K562 (cell line): Measurements from ENCODE around the gene SUPT20HL1. TPM values are rescaled to one million over a fixed set of nuclear protein-coding genes. Genes with fewer than 3 reads are reported as not detected.

ENCODE experiments used
- ATAC-seq: fragments of 200-7000 bp; cut with Tn5 transposase; 3 replicates; pipeline ENCODE4 v1.9.1; 2020; ENCODE audit warnings: moderate library complexity
- BruUV-seq: library from RNA; stranded (reverse); fragments of 400-500 nt; replicated peaks from 2 replicates; lab custom pipeline; 2021; lab: Mats Ljungman, UMichigan
- CTCF ChIA-PET: fragments of 300-600 bp; formaldehyde crosslinking; extraction: SDS; loops from one replicate; lab custom pipeline; 2021; ENCODE audit warnings: low intra/inter-chr PET ratio; lab: Yijun Ruan, JAX
- POLR2A ChIA-PET: fragments of 300-600, 350-650 bp; sonication (Branson Sonifier 250); formaldehyde crosslinking; extraction: SDS; loops from one replicate; lab custom pipeline; 2021; ENCODE audit warnings: antibody characterized with exemption, inconsistent platforms; lab: Yijun Ruan, JAX
- DNase-seq, 4 experiments: peaks; one replicate each; pipeline versions ENCODE4 v3.0.0 to v3.0.0-alpha.2; 2011 to 2018; ENCODE audit warnings: low spot score in 3 of 4, mixed read lengths in 3 of 4; ENCODE audit errors: extremely low read depth in 1 of 4
- FAIRE-seq: peaks from 2 replicates; lab custom pipeline; 2011; peaks lifted over from hg19 to GRCh38; lab: Jason Lieb, UNC
- H2AFZ ChIP-seq: 2 replicates; pipeline ENCODE4 v1.6.0; 2011; ENCODE audit warnings: low read depth, low read length, control low read depth, inconsistent platforms
- H3K27ac ChIP-seq: fragments of 200-600 bp; 3 replicates; pipeline ENCODE4 v1.8.0; 2011; ENCODE audit warnings: low read depth, mild to moderate bottlenecking, control low read depth, inconsistent platforms, low read length, moderate library complexity, mixed read lengths; ENCODE audit errors: extremely low read depth
- H3K27me3 ChIP-seq, 2 experiments: fragments of 300-600 bp in 1 of 2; 2 replicates in 1 of 2; 3 replicates in 1 of 2; pipeline versions ENCODE4 v1.6.0 to v1.8.0; 2011; ENCODE audit warnings: inconsistent platforms in 2 of 2, low read length in 2 of 2, mild to moderate bottlenecking in 1 of 2, mixed read lengths in 1 of 2, moderate library complexity in 1 of 2; ENCODE audit not compliant: control insufficient read depth in 2 of 2, insufficient read depth in 2 of 2
- H3K36me3 ChIP-seq: fragments of 300-600 bp; 3 replicates; pipeline ENCODE4 v1.8.0; 2011; ENCODE audit warnings: mild to moderate bottlenecking, low read length, inconsistent platforms; ENCODE audit not compliant: control insufficient read depth, insufficient read depth
- H3K4me1 ChIP-seq, 2 experiments: fragments of 200-600 bp in 1 of 2; replicated peaks in 1 of 2; 2 replicates in 1 of 2; 3 replicates in 1 of 2; pipeline versions ENCODE4 v1.5.1 to v1.8.0; 2011; ENCODE audit warnings: inconsistent platforms in 2 of 2, low read length in 2 of 2, mild to moderate bottlenecking in 1 of 2, mixed read lengths in 1 of 2, moderate library complexity in 1 of 2; ENCODE audit not compliant: control insufficient read depth in 2 of 2, insufficient read depth in 2 of 2
- H3K4me2 ChIP-seq: 2 replicates; pipeline ENCODE4 v1.6.1; 2011; ENCODE audit warnings: low read length, control low read depth, inconsistent platforms, mixed read lengths; ENCODE audit not compliant: insufficient read depth
- H3K4me3 ChIP-seq: fragments of 200-600 bp; sonication (generic), shearing (Covaris generic); 2 replicates; pipeline ENCODE4 v1.5.1; 2016; ENCODE audit warnings: control low read depth, inconsistent platforms
- H3K79me2 ChIP-seq: fragments of 200-600 bp; 3 replicates; pipeline ENCODE4 v1.8.0; 2011; ENCODE audit warnings: low read length, inconsistent platforms; ENCODE audit not compliant: control insufficient read depth, insufficient read depth
- H3K9ac ChIP-seq, 2 experiments: 2 replicates each; pipeline versions ENCODE4 v1.6.0 to v1.6.1; 2011; ENCODE audit warnings: low read depth in 2 of 2, low read length in 2 of 2, control low read depth in 1 of 2, inconsistent platforms in 1 of 2, mild to moderate bottlenecking in 1 of 2, mixed read lengths in 1 of 2; ENCODE audit not compliant: insufficient read depth in 1 of 2
- H3K9me1 ChIP-seq: one replicate; pipeline ENCODE4 v1.6.0; 2011; ENCODE audit warnings: inconsistent platforms, mild to moderate bottlenecking, low read length, moderate library complexity; ENCODE audit not compliant: control insufficient read depth, insufficient read depth
- H3K9me3 ChIP-seq: replicated peaks from 2 replicates; pipeline ENCODE4 v1.5.1; 2011; ENCODE audit warnings: low read depth, low read length, inconsistent platforms; ENCODE audit not compliant: control insufficient read depth, insufficient read depth
- H4K20me1 ChIP-seq: replicated peaks from 2 replicates; pipeline ENCODE4 v1.6.1; 2011; ENCODE audit warnings: low read length, inconsistent platforms, mixed read lengths; ENCODE audit not compliant: control insufficient read depth, insufficient read depth
- ARID1B ChIP-seq: fragments of 450-650 bp; IDR thresholded peaks from 2 replicates; pipeline ENCODE4 v1.6.1; 2016; ENCODE audit warnings: antibody characterized with exemption, mild to moderate bottlenecking, inconsistent platforms
- BHLHE40 ChIP-seq: IDR thresholded peaks from 2 replicates; pipeline ENCODE4 v1.6.1; 2011; ENCODE audit warnings: low read length, improper control_type of control experiment
- DIDO1 ChIP-seq: fragments of 450-650 bp; IDR thresholded peaks from 2 replicates; pipeline ENCODE4 v1.6.1; 2016; ENCODE audit warnings: low read depth, missing biosample characterization, missing genetic modification characterization
- E2F6 ChIP-seq, 2 experiments: IDR thresholded peaks; 2 replicates each; pipeline ENCODE4 v1.6.1; 2011; ENCODE audit warnings: borderline replicate concordance in 1 of 2, control low read depth in 1 of 2, low read depth in 1 of 2, low read length in 1 of 2, mild to moderate bottlenecking in 1 of 2, mixed read lengths in 1 of 2, moderate library complexity in 1 of 2; ENCODE audit not compliant: insufficient read depth in 1 of 2, insufficient read length in 1 of 2, poor library complexity in 1 of 2, severe bottlenecking in 1 of 2; ENCODE audit errors: extremely low read depth in 1 of 2
- HDAC2 ChIP-seq: fragments of 450-650 bp; IDR thresholded peaks from 2 replicates; pipeline ENCODE4 v1.6.1; 2016; ENCODE audit warnings: mild to moderate bottlenecking
- HLTF ChIP-seq: fragments of 450-650 bp; IDR thresholded peaks from 2 replicates; pipeline ENCODE4 v1.6.1; 2016
- KAT7 ChIP-seq: sonication (generic); formaldehyde crosslinking; IDR thresholded peaks from 2 replicates; pipeline ENCODE4 v1.8.0; 2022; ENCODE audit warnings: missing genetic modification reagents, mild to moderate bottlenecking, borderline replicate concordance
- MEF2A ChIP-seq: IDR thresholded peaks from 2 replicates; pipeline ENCODE4 v1.6.1; 2011; ENCODE audit warnings: low read depth, mild to moderate bottlenecking, low read length, moderate library complexity; ENCODE audit not compliant: control insufficient read depth
- MTF1 ChIP-seq: fragments of 250-450 bp; sonication (Bioruptor Pico); IDR thresholded peaks from 2 replicates; pipeline ENCODE4 v1.9.0; 2021; ENCODE audit warnings: moderate library complexity, mild to moderate bottlenecking, inconsistent platforms, borderline replicate concordance
- NFIX ChIP-seq: fragments of 250-450 bp; sonication (Bioruptor Pico); IDR thresholded peaks from 2 replicates; pipeline ENCODE4 v1.4.0; 2020; ENCODE audit warnings: low read depth, mild to moderate bottlenecking, moderate library complexity
- RAD51 ChIP-seq: fragments of 450-650 bp; IDR thresholded peaks from 2 replicates; pipeline ENCODE4 v1.7.1; 2016; ENCODE audit warnings: low read depth, mild to moderate bottlenecking, borderline replicate concordance
- TAF1 ChIP-seq: IDR thresholded peaks from 2 replicates; pipeline ENCODE4 v1.6.1; 2011; ENCODE audit warnings: mild to moderate bottlenecking, low read length, moderate library complexity; ENCODE audit not compliant: insufficient read depth, control insufficient read depth, severe bottlenecking; ENCODE audit errors: extremely low read depth
- USF1 ChIP-seq: sonication (generic); formaldehyde crosslinking; IDR thresholded peaks from 2 replicates; pipeline ENCODE4 v1.9.0; 2022; ENCODE audit warnings: mild to moderate bottlenecking, missing genetic modification reagents
- ZBTB8A ChIP-seq: fragments of 450-650 bp; IDR thresholded peaks from 2 replicates; pipeline ENCODE4 v1.6.1; 2018; ENCODE audit warnings: mild to moderate bottlenecking, moderate library complexity; ENCODE audit not compliant: partially characterized antibody
- ZMIZ1 ChIP-seq, 2 experiments: fragments of 150-350 bp in 1 of 2; IDR thresholded peaks; 2 replicates each; pipeline ENCODE4 v1.6.1; 2012 to 2016; ENCODE audit warnings: low read depth in 2 of 2, low read length in 2 of 2, mild to moderate bottlenecking in 1 of 2, moderate library complexity in 1 of 2
- ZNF217 ChIP-seq: sonication (generic); formaldehyde crosslinking; IDR thresholded peaks from 2 replicates; pipeline ENCODE4 v1.8.0; 2022; ENCODE audit warnings: mild to moderate bottlenecking, missing genetic modification reagents
- ZNF583 ChIP-seq: fragments of 250-450 bp; sonication (Bioruptor Pico); IDR thresholded peaks from 2 replicates; pipeline ENCODE4 v1.4.0; 2020
- ZNF586 ChIP-seq: fragments of 450-650 bp; formaldehyde crosslinking; conservative IDR thresholded peaks from 2 replicates; pipeline ENCODE4 v1.4.0; 2020; ENCODE audit warnings: mild to moderate bottlenecking, moderate library complexity
- WGBS: fragments of 100-300 bp; shearing (Covaris generic); methylation state at CpG from one replicate; pipeline ENCODE4 v1.1.6; 2016; ENCODE audit warnings: low coverage, mixed read lengths; ENCODE audit not compliant: insufficient coverage; ENCODE audit errors: missing lambda C conversion rate; 5-methylcytosine and 5-hydroxymethylcytosine counted together
- in situ Hi-C: fragments of 300-500 bp; cut with MboI; formaldehyde crosslinking; loops from 4 replicates; pipeline ENCODE4 v1.15.0; 2018; ENCODE audit warnings: inconsistent platforms, mixed read lengths
- intact Hi-C: fragments of 100-400 bp; cut with micrococcal nuclease; formaldehyde crosslinking; loops from 2 replicates; pipeline ENCODE4 v1.14.2; 2022
- polyA plus RNA-seq, 8 experiments: library from polyadenylated mRNA; depleted of rRNA in 4 of 8; stranded (reverse) in 5 of 8; unstranded in 3 of 8; fragments of >200 nt; fragmentation: Nextera tagmentation in 2 of 8; fragmentation: Illumina TruSeq in 1 of 8; extraction: Ambion mirVana in 2 of 8; extraction: Trizol in 1 of 8; gene quantifications; 2 replicates each; pipeline versions ENCODE4 v1.2.1 to v1.2.3, GENCODE V29; 2011 to 2014; ENCODE audit warnings: inconsistent platforms in 1 of 8, missing spikeins in 1 of 8
- total RNA-seq, 7 experiments: library from RNA; depleted of rRNA in 6 of 7; stranded (reverse); fragments of >200 nt in 6 of 7; fragmentation: Illumina TruSeq in 2 of 7; extraction: Trizol in 2 of 7; gene quantifications; 2 replicates each; pipeline versions ENCODE4 v1.2.1 to v1.2.3, GENCODE V29; 2011 to 2021; ENCODE audit warnings: low replicate concordance in 1 of 7

The SUPT20HL1 gene
- total and polyA plus RNA-seq, 9 of the 15 experiments (the other 6 are each of a cell fraction or from before 2014, with no cell fraction given) = not detected

- Histone ChIP-seq H3K27me3 (peaks cover 0 to 9% of the 10 kb centered on the region in 2 experiments; a peak in 2 of 5 replicates), H3K9ac (no peak overlapping the region), H3K9me3 (no peaks in the 10 kb centered on the region), H2AFZ (no peak overlapping the region), H3K4me1 (no peaks in the 10 kb centered on the region), H3K9me1 (no peaks in the 10 kb centered on the region), H3K4me2 (no peak overlapping the region), H4K20me1 (no peaks in the 10 kb centered on the region), H3K27ac (no peak overlapping the region), H3K79me2 (no peaks in the 10 kb centered on the region), H3K4me3 (no peak overlapping the region), H3K36me3 (no peaks in the 10 kb centered on the region)
- DNase-seq (no peak), ATAC-seq (no peak), FAIRE-seq (no peak)
- 0% methylated on average over 3 of the region's 3 CpGs for WGBS
- CTCF ChIA-PET = no interaction called here
- POLR2A ChIA-PET = no interaction called here
- in situ Hi-C loops (no loop called here), intact Hi-C loops (no loop called here)
- TF ChIP-seq NFIX (CRISPR knock-in tag) (no peak), HLTF (no peak), DIDO1 (tag) (no peak), ZNF583 (CRISPR knock-in tag) (no peak), USF1 (CRISPR knock-in tag) (no peak), E2F6 (IDR thresholded peaks at IDR 0.05; ENCODE audit: borderline replicate concordance in 1 of 2, extremely low read depth in 1 of 2, insufficient read depth in 1 of 2, insufficient read length in 1 of 2, low read depth in 1 of 2, low read length in 1 of 2, poor library complexity in 1 of 2, severe bottlenecking in 1 of 2) (no peak), ARID1B (no peak), ZNF586 (CRISPR knock-in tag) (no peak), ZMIZ1 (IDR thresholded peaks at IDR 0.05; ENCODE audit: low read depth in 2 of 2, low read length in 2 of 2) (no peak), BHLHE40 (no peak), ZBTB8A (no peak), RAD51 (no peak), MEF2A (no peak), HDAC2 (no peak), KAT7 (CRISPR knock-in tag) (no peak), MTF1 (no peak), TAF1 (no peak), ZNF217 (CRISPR knock-in tag) (no peak)
- no TSS peak for BruUV-seq
Measured at GRCh38 chrX:24376403-24376802, 16.0 kb downstream of the SUPT20HL1 start.
